Neural cell (in vitro differentiated cells): ENCODE measurements around the gene SS18L1. TPM values are rescaled to one million over a fixed set of nuclear protein-coding genes. Genes with fewer than 3 reads are reported as not detected.

Experiments used
- H2AFZ ChIP-seq: fragments of 200-600, 300-800 bp; sonication (generic), shearing (Covaris generic); 2 replicates; pipeline ENCODE4 v1.6.0; 2014; ENCODE audit warnings: low read depth, mild to moderate bottlenecking, antibody characterized with exemption, low read length, moderate library complexity
- H3F3A ChIP-seq: fragments of 200-600 bp; shearing (Covaris generic); 2 replicates; pipeline ENCODE4 v1.6.1; 2016; ENCODE audit warnings: mild to moderate bottlenecking, moderate library complexity, mixed read lengths, antibody characterized with exemption, low read length; ENCODE audit not compliant: insufficient read depth, poor library complexity, severe bottlenecking
- H3K27ac ChIP-seq: fragments of 200-600, 300-800 bp; sonication (generic), shearing (Covaris generic); 2 replicates; pipeline ENCODE4 v1.5.1; 2014; ENCODE audit warnings: mild to moderate bottlenecking, low read length, moderate library complexity
- H3K27me3 ChIP-seq: fragments of 300-800, 200-600 bp; sonication (generic), shearing (Covaris generic); 2 replicates; pipeline ENCODE4 v1.6.0; 2014; ENCODE audit warnings: mild to moderate bottlenecking, low read depth, low read length, moderate library complexity; ENCODE audit not compliant: insufficient read depth
- H3K36me3 ChIP-seq: fragments of 300-800, 200-600 bp; sonication (generic), shearing (Covaris generic); 2 replicates; pipeline ENCODE4 v1.5.1; 2014; ENCODE audit warnings: mild to moderate bottlenecking, antibody characterized with exemption, low read length, moderate library complexity; ENCODE audit not compliant: insufficient read depth
- H3K4me2 ChIP-seq: fragments of 300-800, 200-600 bp; sonication (generic), shearing (Covaris generic); 2 replicates; pipeline ENCODE4 v1.6.0; 2014; ENCODE audit warnings: mild to moderate bottlenecking, low read length
- H3K4me3 ChIP-seq: fragments of 300-800, 200-600 bp; sonication (generic), shearing (Covaris generic); 2 replicates; pipeline ENCODE4 v1.5.1; 2014; ENCODE audit warnings: mild to moderate bottlenecking, low read length, moderate library complexity
- H3K79me2 ChIP-seq: fragments of 200-600 bp; shearing (Covaris generic); replicated peaks from 2 replicates; pipeline ENCODE4 v1.6.0; 2014; ENCODE audit warnings: mild to moderate bottlenecking, low read length, moderate library complexity; ENCODE audit not compliant: insufficient read depth
- H3K9ac ChIP-seq: fragments of 300-800, 200-600 bp; sonication (generic), shearing (Covaris generic); 2 replicates; pipeline ENCODE4 v1.6.1; 2016; ENCODE audit warnings: mild to moderate bottlenecking, low read length, mixed read lengths
- H3K9me2 ChIP-seq: fragments of 200-600 bp; shearing (Covaris generic); 2 replicates; pipeline ENCODE4 v1.6.1; 2016; ENCODE audit warnings: mild to moderate bottlenecking, low read length, mixed read lengths; ENCODE audit not compliant: insufficient read depth
- H3K9me3 ChIP-seq: fragments of 200-600, 300-800 bp; sonication (generic), shearing (Covaris generic); 2 replicates; pipeline ENCODE4 v1.6.1; 2016; ENCODE audit warnings: mild to moderate bottlenecking, mixed run types, low read length, moderate library complexity, mixed read lengths
- H4K20me1 ChIP-seq: fragments of 200-600 bp; shearing (Covaris generic); 2 replicates; pipeline ENCODE4 v1.6.1; 2016; ENCODE audit warnings: mild to moderate bottlenecking, mixed run types; ENCODE audit not compliant: insufficient read depth
- EP300 ChIP-seq: fragments of 450-650 bp; conservative IDR thresholded peaks from 2 replicates; pipeline ENCODE4 v1.6.1; 2014; ENCODE audit warnings: antibody characterized with exemption, mild to moderate bottlenecking, moderate library complexity; ENCODE audit not compliant: poor library complexity, severe bottlenecking
- EZH2 ChIP-seq: fragments of 200-600, 300-800 bp; shearing (Covaris generic), sonication (generic); IDR thresholded peaks from 2 replicates; pipeline ENCODE4 v1.6.1; 2014; ENCODE audit warnings: antibody characterized with exemption, low read length, borderline replicate concordance, mild to moderate bottlenecking; ENCODE audit not compliant: insufficient read depth, poor library complexity, severe bottlenecking
- MXI1 ChIP-seq: fragments of 450-650 bp; conservative IDR thresholded peaks from 2 replicates; pipeline ENCODE4 v1.6.1; 2014; ENCODE audit warnings: antibody characterized with exemption, mild to moderate bottlenecking; ENCODE audit not compliant: poor library complexity, severe bottlenecking
- POLR2AphosphoS5 ChIP-seq: IDR thresholded peaks from 2 replicates; pipeline ENCODE4 v1.6.1; 2012
- RAD21 ChIP-seq: fragments of 450-650 bp; conservative IDR thresholded peaks from 2 replicates; pipeline ENCODE4 v1.6.1; 2014; ENCODE audit warnings: antibody characterized with exemption, mild to moderate bottlenecking, moderate library complexity
- SMC3 ChIP-seq: fragments of 450-650 bp; conservative IDR thresholded peaks from 2 replicates; pipeline ENCODE4 v1.6.1; 2014; ENCODE audit warnings: antibody characterized with exemption, mild to moderate bottlenecking, moderate library complexity; ENCODE audit not compliant: poor library complexity
- TAF1 ChIP-seq: IDR thresholded peaks from 2 replicates; pipeline ENCODE4 v1.6.1; 2012; ENCODE audit warnings: low read depth
- polyA plus RNA-seq: library from polyadenylated mRNA; depleted of rRNA; stranded (reverse); fragments of >200 nt; gene quantifications from 2 replicates; pipeline ENCODE4 v1.2.3, GENCODE V29; 2014
- TF ChIP-seq, protein P1 (sequence below): fragments of 450-650 bp; IDR thresholded peaks from 2 replicates; pipeline ENCODE4 v1.5.1; 2014; ENCODE audit warnings: antibody characterized with exemption, mild to moderate bottlenecking, moderate library complexity; ENCODE audit not compliant: poor library complexity, severe bottlenecking
- TF ChIP-seq, protein P2 (sequence below): IDR thresholded peaks from 2 replicates; pipeline ENCODE4 v1.6.1; 2012; ENCODE audit warnings: borderline replicate concordance

SS18L1 gene
- polyA plus RNA-seq, 1 donor from 2014 or later = 117 TPM

DNA sequence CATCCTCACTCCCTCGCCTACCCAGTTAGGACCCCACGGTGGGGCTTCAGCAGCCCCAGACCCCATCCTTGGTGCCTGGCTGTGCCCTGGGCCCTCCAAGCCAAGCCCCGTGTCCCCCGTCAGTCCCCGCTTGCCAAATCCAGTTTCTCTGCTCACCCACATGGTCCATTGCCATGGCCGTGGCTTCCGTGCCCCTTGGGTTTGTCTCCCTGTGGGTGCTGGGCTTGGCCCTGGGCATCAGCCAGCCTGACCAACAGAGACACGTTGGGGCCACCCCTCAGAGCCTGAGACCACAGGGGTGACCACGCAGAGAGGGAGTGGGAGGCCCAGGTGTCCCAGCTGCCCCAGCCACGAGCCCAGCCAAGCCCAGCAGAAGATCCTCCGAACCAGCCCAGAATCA is 7.7 kb downstream of the SS18L1 start:
- H3K9me3 ChIP-seq = no peaks in the 10 kb centered on the region
- H4K20me1 ChIP-seq = peaks cover 38% of the 10 kb centered on the region
- no peak overlapping the region for H3K4me2 ChIP-seq
- no peaks in the 10 kb centered on the region for H3K9me2 ChIP-seq
- H3F3A ChIP-seq = no peaks in the 10 kb centered on the region
- H3K9ac ChIP-seq = no peak overlapping the region
- no peaks in the 10 kb centered on the region for H3K36me3 ChIP-seq
- H3K79me2 ChIP-seq = peaks cover 70% of the 10 kb centered on the region
- H3K4me3 ChIP-seq = no peak overlapping the region
- TF ChIP-seq MXI1 (no peak), TAF1 (no peak), EP300 (no peak), SMC3 (no peak), EZH2 (no peak), POLR2AphosphoS5 (no peak), RAD21 (no peak)
- TF ChIP-seq, protein P1, sequence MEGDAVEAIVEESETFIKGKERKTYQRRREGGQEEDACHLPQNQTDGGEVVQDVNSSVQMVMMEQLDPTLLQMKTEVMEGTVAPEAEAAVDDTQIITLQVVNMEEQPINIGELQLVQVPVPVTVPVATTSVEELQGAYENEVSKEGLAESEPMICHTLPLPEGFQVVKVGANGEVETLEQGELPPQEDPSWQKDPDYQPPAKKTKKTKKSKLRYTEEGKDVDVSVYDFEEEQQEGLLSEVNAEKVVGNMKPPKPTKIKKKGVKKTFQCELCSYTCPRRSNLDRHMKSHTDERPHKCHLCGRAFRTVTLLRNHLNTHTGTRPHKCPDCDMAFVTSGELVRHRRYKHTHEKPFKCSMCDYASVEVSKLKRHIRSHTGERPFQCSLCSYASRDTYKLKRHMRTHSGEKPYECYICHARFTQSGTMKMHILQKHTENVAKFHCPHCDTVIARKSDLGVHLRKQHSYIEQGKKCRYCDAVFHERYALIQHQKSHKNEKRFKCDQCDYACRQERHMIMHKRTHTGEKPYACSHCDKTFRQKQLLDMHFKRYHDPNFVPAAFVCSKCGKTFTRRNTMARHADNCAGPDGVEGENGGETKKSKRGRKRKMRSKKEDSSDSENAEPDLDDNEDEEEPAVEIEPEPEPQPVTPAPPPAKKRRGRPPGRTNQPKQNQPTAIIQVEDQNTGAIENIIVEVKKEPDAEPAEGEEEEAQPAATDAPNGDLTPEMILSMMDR = no peak
- TF ChIP-seq, protein P2, sequence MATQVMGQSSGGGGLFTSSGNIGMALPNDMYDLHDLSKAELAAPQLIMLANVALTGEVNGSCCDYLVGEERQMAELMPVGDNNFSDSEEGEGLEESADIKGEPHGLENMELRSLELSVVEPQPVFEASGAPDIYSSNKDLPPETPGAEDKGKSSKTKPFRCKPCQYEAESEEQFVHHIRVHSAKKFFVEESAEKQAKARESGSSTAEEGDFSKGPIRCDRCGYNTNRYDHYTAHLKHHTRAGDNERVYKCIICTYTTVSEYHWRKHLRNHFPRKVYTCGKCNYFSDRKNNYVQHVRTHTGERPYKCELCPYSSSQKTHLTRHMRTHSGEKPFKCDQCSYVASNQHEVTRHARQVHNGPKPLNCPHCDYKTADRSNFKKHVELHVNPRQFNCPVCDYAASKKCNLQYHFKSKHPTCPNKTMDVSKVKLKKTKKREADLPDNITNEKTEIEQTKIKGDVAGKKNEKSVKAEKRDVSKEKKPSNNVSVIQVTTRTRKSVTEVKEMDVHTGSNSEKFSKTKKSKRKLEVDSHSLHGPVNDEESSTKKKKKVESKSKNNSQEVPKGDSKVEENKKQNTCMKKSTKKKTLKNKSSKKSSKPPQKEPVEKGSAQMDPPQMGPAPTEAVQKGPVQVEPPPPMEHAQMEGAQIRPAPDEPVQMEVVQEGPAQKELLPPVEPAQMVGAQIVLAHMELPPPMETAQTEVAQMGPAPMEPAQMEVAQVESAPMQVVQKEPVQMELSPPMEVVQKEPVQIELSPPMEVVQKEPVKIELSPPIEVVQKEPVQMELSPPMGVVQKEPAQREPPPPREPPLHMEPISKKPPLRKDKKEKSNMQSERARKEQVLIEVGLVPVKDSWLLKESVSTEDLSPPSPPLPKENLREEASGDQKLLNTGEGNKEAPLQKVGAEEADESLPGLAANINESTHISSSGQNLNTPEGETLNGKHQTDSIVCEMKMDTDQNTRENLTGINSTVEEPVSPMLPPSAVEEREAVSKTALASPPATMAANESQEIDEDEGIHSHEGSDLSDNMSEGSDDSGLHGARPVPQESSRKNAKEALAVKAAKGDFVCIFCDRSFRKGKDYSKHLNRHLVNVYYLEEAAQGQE = no peak
- no peak overlapping the region for H3K27ac ChIP-seq
- H3K27me3 ChIP-seq = no peaks in the 10 kb centered on the region
- H2AFZ ChIP-seq = no peak overlapping the region

DNA sequence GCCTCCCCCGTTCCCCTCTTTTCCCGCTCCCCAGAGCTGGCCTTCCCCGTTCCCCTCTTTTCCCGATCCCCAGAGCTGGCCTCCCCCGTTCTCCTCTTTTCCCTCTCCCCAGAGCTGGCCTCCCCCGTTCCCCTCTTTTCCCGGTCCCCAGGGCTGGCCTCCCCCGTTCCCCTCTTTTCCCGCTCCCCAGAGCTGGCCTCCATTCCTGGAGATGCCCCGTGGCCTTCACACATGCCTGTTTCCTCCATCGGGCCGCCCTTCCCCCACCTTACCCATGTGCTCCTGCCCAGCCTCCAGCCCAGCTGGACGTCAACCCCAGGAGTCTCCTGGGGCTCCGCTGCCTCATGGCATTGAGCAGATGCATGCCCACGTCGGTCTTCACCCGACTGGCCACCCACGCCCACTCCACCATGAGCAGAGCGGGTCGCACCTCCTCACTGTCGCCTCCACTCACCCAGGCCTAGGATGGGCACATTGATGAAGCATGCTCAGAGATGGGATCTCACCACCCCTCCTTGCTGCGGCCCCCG is 8.3 kb downstream of the SS18L1 start:
- H3K79me2 ChIP-seq = peaks cover 70% of the 10 kb centered on the region

More for the DNA sequence above, 8.3 kb downstream of the SS18L1 start:
- Histone ChIP-seq H4K20me1 (peaks cover 41% of the 10 kb centered on the region), H3K9me3 (no peaks in the 10 kb centered on the region), H3K36me3 (no peaks in the 10 kb centered on the region), H3K27me3 (no peaks in the 10 kb centered on the region), H3K4me2 (no peak overlapping the region), H3K9ac (no peak overlapping the region), H3F3A (no peaks in the 10 kb centered on the region), H2AFZ (no peak overlapping the region), H3K4me3 (no peak overlapping the region), H3K9me2 (no peaks in the 10 kb centered on the region), H3K27ac (no peak overlapping the region)
- TF ChIP-seq EZH2 = no peak
- TF ChIP-seq, protein P1 = no peak
- TF ChIP-seq RAD21 = no peak
- no peak for TF ChIP-seq SMC3
- TF ChIP-seq POLR2AphosphoS5 = no peak
- TF ChIP-seq, protein P2 = no peak
- TF ChIP-seq MXI1 = no peak
- TF ChIP-seq EP300 = no peak
- TF ChIP-seq TAF1 = no peak
